ENCODE measurements around the gene SAMMSON. TPM values are rescaled to one million over a fixed set of nuclear protein-coding genes. Genes with fewer than 3 reads are reported as not detected.

SAMMSON gene
- total and polyA plus RNA-seq, 9 of the 15 experiments (the other 6 are each of a cell fraction or from before 2014, with no cell fraction given) = 0.65 to 4.4 (median 1.9) TPM

GRCh38 chr3:69999140-70000027, at the start of gene SAMMSON (continued):
- TF ChIP-seq, protein P1, sequence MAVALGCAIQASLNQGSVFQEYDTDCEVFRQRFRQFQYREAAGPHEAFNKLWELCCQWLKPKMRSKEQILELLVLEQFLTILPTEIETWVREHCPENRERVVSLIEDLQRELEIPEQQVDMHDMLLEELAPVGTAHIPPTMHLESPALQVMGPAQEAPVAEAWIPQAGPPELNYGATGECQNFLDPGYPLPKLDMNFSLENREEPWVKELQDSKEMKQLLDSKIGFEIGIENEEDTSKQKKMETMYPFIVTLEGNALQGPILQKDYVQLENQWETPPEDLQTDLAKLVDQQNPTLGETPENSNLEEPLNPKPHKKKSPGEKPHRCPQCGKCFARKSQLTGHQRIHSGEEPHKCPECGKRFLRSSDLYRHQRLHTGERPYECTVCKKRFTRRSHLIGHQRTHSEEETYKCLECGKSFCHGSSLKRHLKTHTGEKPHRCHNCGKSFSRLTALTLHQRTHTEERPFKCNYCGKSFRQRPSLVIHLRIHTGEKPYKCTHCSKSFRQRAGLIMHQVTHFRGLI (CRISPR knock-in tag; IDR thresholded peaks at IDR 0.05) = no peak
- TF ChIP-seq FIP1L1 (IDR thresholded peaks at IDR 0.05; ENCODE audit: low read depth, low read length, poor library complexity, severe bottlenecking) (no peak), FOXK2 (conservative IDR thresholded peaks at IDR 0.05 in 1 of 2, IDR thresholded peaks at IDR 0.05 in 1 of 2; ENCODE audit: low read depth in 2 of 2) (0 out of 4 replicates have a peak, but pooled peaks have one; percentile 27 to 46), EP400 (IDR thresholded peaks at IDR 0.05) (peak; percentile 73), ZKSCAN8 (CRISPR knock-in tag; IDR thresholded peaks at IDR 0.05) (no peak), CHD2 (IDR thresholded peaks at IDR 0.05; ENCODE audit: low read depth, low read length) (peak; percentile 46), TAF15 (IDR thresholded peaks at IDR 0.05; ENCODE audit: low read depth, low read length) (no peak), SIRT6 (IDR thresholded peaks at IDR 0.05; ENCODE audit: low read depth, low read length) (no peak), NR4A1 (CRISPR knock-in tag; IDR thresholded peaks at IDR 0.05) (no peak), NR4A1 (tag; IDR thresholded peaks at IDR 0.05) (peak; percentile 39; the same call in 1 of the 2 replicates), IFI16 (CRISPR knock-in tag; IDR thresholded peaks at IDR 0.05) (no peak), SRSF3 (IDR thresholded peaks at IDR 0.05; ENCODE audit: insufficient read depth, low read length) (no peak), RB1 (IDR thresholded peaks at IDR 0.05; ENCODE audit: low read depth) (peak; percentile 55; the same call in 1 of the 2 replicates), CEBPB (tag; IDR thresholded peaks at IDR 0.05) (no peak), NFATC3 (IDR thresholded peaks at IDR 0.05) (no peak), ID3 (CRISPR knock-in tag; IDR thresholded peaks at IDR 0.05) (no peak), ID3 (tag; IDR thresholded peaks at IDR 0.05) (no peak), CLOCK (CRISPR knock-in tag; IDR thresholded peaks at IDR 0.05; ENCODE audit: borderline replicate concordance) (no peak), SRSF1 (IDR thresholded peaks at IDR 0.05; ENCODE audit: low read depth, low read length) (no peak), PTRF (tag; IDR thresholded peaks at IDR 0.05) (no peak), NCOR1 (IDR thresholded peaks at IDR 0.05) (peak; percentile 33; the same call in 1 of the 2 replicates)
- TF ChIP-seq, protein P2, sequence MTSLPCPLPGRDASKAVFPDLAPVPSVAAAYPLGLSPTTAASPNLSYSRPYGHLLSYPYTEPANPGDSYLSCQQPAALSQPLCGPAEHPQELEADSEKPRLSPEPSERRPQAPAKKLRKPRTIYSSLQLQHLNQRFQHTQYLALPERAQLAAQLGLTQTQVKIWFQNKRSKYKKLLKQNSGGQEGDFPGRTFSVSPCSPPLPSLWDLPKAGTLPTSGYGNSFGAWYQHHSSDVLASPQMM (CRISPR knock-in tag; IDR thresholded peaks at IDR 0.05) = no peak

Data from K562 (cell line).